NCI-H2107 (cell line): ENCODE data around the gene TSPYL4.

Experiments used
- DNase-seq: peaks from one replicate; lab custom pipeline; 2025; lab: John Stamatoyannopoulos, UW

The TSPYL4 gene

GRCh38 chr6:116268589-116269293 lies 14.9 kb upstream of the TSPYL4 start:
- peak; percentile 36 for DNase-seq

GRCh38 chr6:116267836-116268588 lies 14.1 kb upstream of the TSPYL4 start:
- DNase-seq = no peak

- no peak for DNase-seq
Observed at GRCh38 chr6:116266803-116267202, 12.9 kb upstream of the TSPYL4 start.

- no peak for DNase-seq
Observed at GRCh38 chr6:116265041-116265829, 11.4 kb upstream of the TSPYL4 start.

GRCh38 chr6:116263353-116263752 lies 9.5 kb upstream of the TSPYL4 start:
- DNase-seq = no peak

GRCh38 chr6:116258520-116258919 lies 4.6 kb upstream of the TSPYL4 start:
- DNase-seq = no peak

- no peak for DNase-seq
Observed at GRCh38 chr6:116256694-116257093, 2.8 kb upstream of the TSPYL4 start.

GRCh38 chr6:116255246-116255800 lies 1.4 kb upstream of the TSPYL4 start:
- DNase-seq = no peak

GRCh38 chr6:116254297-116255056 lies 602 bp upstream of the TSPYL4 start:
- DNase-seq = no peak

- DNase-seq = no peak
Observed at GRCh38 chr6:116253188-116253504, 729 bp downstream of the TSPYL4 start.

- no peak for DNase-seq
Observed at GRCh38 chr6:116251568-116252384, 2.1 kb downstream of the TSPYL4 start.

GRCh38 chr6:116248577-116248976 lies 5.3 kb downstream of the TSPYL4 start:
- no peak for DNase-seq

- DNase-seq = no peak
Observed at GRCh38 chr6:116247285-116247684, 6.6 kb downstream of the TSPYL4 start.

- no peak for DNase-seq
Observed at GRCh38 chr6:116246089-116246488, 7.8 kb downstream of the TSPYL4 start.

- no peak for DNase-seq
Observed at GRCh38 chr6:116244284-116244683, 9.6 kb downstream of the TSPYL4 start.

- DNase-seq = no peak
Observed at GRCh38 chr6:116239856-116240255, 14.0 kb downstream of the TSPYL4 start.

- DNase-seq = no peak
Observed at GRCh38 chr6:116239256-116239655, 14.6 kb downstream of the TSPYL4 start.

- DNase-seq = no peak
Observed at GRCh38 chr6:116238083-116238482, 15.8 kb downstream of the TSPYL4 start.

- no peak for DNase-seq
Observed at GRCh38 chr6:116234689-116235088, 19.2 kb downstream of the TSPYL4 start.

- no peak for DNase-seq
Observed at GRCh38 chr6:116229287-116229913, 24.5 kb downstream of the TSPYL4 start.

- DNase-seq = no peak
Observed at GRCh38 chr6:116223355-116223754, 30.5 kb downstream of the TSPYL4 start.
